ENCODE results near the gene CTU1.

GRCh38 chr19:51108066-51108804, at the start of gene CTU1:
- TF ChIP-seq SP1 (CRISPR knock-in tag; conservative IDR thresholded peaks at IDR 0.05) = peak; percentile 85
- TF ChIP-seq, protein P1, sequence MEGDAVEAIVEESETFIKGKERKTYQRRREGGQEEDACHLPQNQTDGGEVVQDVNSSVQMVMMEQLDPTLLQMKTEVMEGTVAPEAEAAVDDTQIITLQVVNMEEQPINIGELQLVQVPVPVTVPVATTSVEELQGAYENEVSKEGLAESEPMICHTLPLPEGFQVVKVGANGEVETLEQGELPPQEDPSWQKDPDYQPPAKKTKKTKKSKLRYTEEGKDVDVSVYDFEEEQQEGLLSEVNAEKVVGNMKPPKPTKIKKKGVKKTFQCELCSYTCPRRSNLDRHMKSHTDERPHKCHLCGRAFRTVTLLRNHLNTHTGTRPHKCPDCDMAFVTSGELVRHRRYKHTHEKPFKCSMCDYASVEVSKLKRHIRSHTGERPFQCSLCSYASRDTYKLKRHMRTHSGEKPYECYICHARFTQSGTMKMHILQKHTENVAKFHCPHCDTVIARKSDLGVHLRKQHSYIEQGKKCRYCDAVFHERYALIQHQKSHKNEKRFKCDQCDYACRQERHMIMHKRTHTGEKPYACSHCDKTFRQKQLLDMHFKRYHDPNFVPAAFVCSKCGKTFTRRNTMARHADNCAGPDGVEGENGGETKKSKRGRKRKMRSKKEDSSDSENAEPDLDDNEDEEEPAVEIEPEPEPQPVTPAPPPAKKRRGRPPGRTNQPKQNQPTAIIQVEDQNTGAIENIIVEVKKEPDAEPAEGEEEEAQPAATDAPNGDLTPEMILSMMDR (IDR thresholded peaks at IDR 0.05) = no peak
- no peak for TF ChIP-seq USF1 (CRISPR knock-in tag; IDR thresholded peaks at IDR 0.05)
- TF ChIP-seq RELA (CRISPR knock-in tag; IDR thresholded peaks at IDR 0.05; ENCODE audit: borderline replicate concordance) = no peak
- TF ChIP-seq, protein P2, sequence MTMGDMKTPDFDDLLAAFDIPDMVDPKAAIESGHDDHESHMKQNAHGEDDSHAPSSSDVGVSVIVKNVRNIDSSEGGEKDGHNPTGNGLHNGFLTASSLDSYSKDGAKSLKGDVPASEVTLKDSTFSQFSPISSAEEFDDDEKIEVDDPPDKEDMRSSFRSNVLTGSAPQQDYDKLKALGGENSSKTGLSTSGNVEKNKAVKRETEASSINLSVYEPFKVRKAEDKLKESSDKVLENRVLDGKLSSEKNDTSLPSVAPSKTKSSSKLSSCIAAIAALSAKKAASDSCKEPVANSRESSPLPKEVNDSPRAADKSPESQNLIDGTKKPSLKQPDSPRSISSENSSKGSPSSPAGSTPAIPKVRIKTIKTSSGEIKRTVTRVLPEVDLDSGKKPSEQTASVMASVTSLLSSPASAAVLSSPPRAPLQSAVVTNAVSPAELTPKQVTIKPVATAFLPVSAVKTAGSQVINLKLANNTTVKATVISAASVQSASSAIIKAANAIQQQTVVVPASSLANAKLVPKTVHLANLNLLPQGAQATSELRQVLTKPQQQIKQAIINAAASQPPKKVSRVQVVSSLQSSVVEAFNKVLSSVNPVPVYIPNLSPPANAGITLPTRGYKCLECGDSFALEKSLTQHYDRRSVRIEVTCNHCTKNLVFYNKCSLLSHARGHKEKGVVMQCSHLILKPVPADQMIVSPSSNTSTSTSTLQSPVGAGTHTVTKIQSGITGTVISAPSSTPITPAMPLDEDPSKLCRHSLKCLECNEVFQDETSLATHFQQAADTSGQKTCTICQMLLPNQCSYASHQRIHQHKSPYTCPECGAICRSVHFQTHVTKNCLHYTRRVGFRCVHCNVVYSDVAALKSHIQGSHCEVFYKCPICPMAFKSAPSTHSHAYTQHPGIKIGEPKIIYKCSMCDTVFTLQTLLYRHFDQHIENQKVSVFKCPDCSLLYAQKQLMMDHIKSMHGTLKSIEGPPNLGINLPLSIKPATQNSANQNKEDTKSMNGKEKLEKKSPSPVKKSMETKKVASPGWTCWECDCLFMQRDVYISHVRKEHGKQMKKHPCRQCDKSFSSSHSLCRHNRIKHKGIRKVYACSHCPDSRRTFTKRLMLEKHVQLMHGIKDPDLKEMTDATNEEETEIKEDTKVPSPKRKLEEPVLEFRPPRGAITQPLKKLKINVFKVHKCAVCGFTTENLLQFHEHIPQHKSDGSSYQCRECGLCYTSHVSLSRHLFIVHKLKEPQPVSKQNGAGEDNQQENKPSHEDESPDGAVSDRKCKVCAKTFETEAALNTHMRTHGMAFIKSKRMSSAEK (CRISPR knock-in tag; IDR thresholded peaks at IDR 0.05; ENCODE audit: borderline replicate concordance) = no peak
- no peak for TF ChIP-seq IRF2 (CRISPR knock-in tag; IDR thresholded peaks at IDR 0.05; ENCODE audit: borderline replicate concordance, low read depth)
- no peak for TF ChIP-seq JUN (CRISPR knock-in tag; IDR thresholded peaks at IDR 0.05)
- no peak for TF ChIP-seq NR1H2 (CRISPR knock-in tag; IDR thresholded peaks at IDR 0.05)
- no peak for TF ChIP-seq TP53 (CRISPR knock-in tag; IDR thresholded peaks at IDR 0.05)
- no peak for TF ChIP-seq NR2C2 (CRISPR knock-in tag; IDR thresholded peaks at IDR 0.05)

Measured in WTC11 (cell line).